ENCODE data around the gene RSBN1.

- TF ChIP-seq EZH2 (IDR thresholded peaks at IDR 0.05; ENCODE audit: insufficient read depth, poor library complexity, severe bottlenecking) (no peak), EZH2phosphoT487 (IDR thresholded peaks at IDR 0.05; ENCODE audit: insufficient read depth, low read depth) (no peak)
These were observed 42.2 kb downstream of the RSBN1 start for GRCh38 chr1:113770031-113770430.
